HG03558 (cell line): Measurements from ENCODE around the gene HOXB4.

Experiments used
- ATAC-seq: cut with Tn5 transposase; IDR thresholded peaks from one replicate; pipeline ENCODE4 v1.9.1; 2021; ENCODE audit warnings: moderate number of reproducible peaks; ENCODE audit not compliant: unreplicated experiment; ENCODE audit errors: extremely low read depth

The HOXB4 gene

DNA sequence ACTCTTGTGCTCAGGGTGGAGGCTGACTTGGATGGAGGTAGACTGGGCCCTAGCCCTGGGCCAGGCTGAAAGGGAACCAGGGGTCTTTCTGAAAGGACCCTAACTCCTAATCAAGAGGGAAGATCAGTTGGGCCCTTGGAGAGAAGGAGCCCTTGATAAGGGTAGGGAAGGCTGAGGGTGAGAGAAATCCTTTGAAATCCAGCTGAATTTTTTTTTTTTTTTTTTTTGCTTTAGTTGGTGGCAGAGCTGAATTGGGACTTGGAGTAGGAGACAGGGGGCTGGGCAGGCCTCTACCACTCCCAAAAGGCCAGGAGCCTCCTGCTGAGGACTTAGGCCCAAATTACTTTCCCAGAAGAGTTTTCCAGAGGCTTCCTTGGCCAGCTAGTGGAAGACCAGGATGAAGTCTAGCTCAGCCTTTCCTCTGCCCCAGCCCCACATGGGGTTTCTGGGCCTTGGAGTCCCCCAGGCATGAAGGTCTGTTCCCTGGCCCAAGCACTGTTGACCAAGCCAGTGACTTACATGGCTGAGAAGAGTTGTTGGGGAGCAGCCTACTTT lies 12.5 kb upstream of the HOXB4 start:
- ATAC-seq, result no peak

DNA sequence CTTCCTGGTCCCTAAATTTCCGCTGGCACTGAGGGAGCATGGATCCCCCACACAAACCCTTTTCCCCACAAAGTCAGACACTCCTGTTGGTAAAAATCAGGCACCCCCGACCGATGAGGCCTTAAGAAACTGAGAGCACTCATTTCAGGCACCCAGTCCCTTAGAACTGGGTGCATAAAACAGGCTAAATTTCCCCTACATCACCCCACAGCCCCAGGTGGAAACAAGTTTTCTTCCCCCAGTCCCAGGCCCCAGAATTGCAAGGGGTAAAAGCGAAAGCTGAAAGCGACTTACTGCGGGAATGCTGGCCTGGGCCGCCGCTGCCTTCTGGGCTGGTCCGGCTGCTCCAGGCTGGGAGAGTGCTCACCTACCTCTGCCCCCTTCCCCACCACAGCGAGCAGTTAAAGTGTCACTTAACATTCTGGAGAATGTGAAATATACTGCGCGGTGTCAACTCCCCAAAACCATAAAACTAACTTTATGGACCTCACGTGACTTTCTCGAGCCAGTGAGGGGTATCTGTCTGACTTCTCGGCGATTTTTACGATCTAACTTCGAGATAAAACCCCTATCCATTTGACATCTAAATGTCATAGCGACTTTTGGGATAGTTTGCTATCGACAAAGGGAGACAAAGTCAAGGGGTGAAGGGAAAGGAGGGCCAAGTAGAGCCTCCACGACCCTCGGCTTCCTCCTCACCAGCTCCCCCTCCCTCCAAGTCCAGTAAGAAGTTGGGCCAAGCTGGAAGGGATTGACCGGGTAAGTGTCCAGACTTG lies 11.9 kb upstream of the HOXB4 start, which contains the start of gene HOXB3:
Gene HOXB3 (minus strand): TSS at position 411 of the 776 bp plus-strand sequence. CDS start 37,767 bp downstream, outside the sequence.
- no peak for ATAC-seq

DNA sequence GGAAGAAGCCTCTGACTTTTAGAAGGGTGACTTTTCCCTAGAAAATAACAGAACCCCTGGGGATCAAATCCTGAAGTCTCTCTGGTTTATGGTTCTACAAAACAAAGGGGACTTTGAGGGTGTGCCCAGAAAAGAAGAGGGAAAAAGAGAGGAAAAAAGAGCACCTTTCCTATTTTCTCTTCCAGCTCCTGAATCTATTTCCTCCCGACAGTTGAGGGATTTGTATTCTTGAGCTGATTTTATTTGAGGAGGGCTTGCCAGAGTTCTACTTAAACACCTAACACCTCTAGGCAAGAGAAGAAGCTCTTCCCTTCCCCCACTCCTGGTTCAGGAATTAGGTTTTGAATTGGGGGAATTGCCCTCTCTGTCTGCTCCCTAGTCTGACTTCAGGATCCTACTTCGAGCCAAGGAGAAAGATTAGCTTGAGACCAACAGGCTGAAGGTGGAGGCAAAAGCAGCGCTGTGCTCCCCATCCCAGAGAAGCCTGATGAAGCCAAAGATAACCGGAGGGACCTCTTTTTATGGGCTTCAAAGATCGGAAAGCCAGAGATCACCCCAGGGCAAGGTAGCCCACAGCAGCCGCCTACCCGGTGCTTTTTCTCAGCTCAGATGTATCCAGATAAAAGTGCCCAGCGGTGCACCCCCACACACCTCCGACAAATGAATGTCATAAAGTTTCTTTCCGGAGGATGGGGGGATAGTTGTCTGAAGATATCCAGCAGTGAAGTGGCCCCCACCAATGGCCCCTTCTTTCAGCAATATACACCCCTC lies 11.1 kb upstream of the HOXB4 start:
- no peak for ATAC-seq

DNA sequence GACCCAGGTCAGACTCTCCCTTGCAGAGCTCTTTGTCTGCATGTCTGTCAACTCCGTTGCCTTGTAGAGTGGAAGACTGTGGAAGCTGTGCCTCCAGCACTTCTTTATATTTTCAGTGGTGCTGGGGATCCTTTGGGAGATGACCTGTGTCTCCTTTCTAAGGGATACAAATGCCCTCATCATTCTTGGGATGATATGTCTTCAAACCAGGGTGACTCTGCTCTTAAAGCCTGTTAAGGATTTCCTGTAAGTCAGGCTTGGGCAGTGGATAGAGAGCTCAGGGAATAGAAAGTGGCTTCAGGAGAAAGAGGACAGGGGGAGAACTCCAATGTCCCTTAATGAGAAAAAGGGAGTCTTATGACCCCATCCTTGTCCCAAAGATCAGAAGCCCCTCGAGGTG lies 10.4 kb upstream of the HOXB4 start:
- ATAC-seq, result no peak

DNA sequence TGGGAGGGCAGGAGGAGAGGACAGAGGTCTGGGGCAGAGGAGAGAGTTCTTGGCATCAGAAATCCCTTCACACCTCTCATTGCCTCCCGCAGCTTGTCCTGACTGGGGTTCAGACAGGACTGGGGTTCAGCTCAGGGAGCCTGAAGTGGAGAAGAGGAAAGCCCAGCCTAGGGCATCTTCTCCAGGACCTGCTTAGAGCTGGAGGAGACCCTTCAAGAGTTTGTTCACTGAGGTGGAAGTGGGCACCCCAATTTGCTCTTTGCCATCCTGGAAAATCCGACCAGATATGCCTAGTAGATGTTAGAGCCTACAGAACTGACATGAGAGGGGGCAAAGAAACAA lies 9.9 kb upstream of the HOXB4 start:
- no peak for ATAC-seq

DNA sequence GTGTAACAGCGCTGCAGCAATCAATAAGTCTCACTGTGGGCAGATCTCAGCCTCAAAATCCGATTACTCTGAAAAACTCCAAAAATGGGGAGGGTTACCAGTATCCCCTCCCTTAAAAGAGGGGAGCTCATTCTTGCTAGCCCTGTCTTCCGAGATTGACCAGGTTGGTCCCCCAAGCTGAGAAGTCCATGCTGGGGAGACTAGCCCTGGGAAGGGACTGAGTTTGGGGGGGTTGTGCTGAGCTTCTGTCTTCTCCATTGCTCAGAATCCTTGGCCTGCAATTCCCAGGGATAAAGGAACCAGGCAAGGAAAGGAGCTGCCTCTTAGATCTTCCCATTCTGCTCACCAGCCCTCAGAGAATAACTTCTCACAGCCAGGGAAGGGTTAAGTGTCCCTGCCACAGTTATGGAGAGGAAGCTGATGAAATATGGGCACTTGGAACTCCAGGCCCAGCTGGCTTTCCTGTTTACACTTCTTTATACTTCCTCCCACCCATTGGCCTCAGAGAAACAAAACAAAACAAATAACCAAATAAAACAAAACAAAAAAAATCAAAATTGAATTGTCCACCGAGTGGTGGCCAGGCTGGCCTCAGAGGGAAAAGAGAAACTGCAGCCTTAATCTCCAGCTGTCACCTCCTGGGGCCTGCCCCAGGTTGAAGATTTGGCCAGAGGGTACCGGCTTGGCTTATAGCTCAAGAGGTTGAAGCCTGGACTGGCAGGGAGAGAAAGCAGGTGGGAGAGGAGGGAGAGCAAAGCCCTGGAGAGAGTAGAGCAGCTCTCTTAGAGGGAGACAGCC lies 9.3 kb upstream of the HOXB4 start:
- no peak for ATAC-seq

DNA sequence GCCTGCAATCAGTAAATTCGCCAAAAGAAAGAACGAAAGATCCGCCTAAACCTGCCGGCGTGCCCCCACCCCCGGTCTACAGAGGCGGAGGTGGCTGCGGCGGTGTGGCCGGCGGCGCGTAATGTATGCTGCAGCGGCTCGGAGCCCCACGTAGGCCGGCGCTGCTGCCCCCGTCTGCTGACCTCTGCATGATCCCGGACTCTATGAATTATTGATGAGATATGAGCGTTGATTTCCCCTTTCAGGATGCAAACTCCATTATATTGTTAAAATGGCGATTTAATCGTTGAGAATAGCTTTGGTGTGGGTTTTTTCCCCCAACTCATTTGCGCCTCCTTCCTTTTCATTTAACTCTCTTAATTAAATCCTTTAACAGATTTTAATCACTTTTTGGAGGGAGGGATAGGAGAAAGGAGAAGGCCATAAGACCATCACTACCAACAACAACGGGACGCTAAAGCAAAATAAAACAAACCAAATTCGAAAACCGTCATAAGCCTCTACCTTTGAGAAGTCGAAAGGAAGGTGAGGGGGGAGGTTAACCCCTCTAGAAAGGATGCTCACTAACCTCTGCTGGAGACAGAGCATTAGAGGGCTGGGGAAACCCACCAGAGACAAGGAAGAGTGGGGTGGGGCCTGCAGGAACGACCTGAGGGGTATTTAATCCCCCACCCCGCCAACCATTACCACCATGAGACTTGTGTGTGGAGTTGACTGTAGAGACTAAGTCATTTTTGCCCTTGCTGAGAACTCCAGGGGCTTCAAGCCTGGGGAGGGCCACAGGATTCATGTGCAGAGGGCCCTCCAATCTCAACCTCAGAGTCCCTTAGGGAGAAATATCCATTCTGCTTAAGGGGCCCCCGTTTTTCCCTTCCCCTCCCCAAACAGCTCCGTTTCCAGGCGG lies 8.5 kb upstream of the HOXB4 start:
- ATAC-seq, result no peak

DNA sequence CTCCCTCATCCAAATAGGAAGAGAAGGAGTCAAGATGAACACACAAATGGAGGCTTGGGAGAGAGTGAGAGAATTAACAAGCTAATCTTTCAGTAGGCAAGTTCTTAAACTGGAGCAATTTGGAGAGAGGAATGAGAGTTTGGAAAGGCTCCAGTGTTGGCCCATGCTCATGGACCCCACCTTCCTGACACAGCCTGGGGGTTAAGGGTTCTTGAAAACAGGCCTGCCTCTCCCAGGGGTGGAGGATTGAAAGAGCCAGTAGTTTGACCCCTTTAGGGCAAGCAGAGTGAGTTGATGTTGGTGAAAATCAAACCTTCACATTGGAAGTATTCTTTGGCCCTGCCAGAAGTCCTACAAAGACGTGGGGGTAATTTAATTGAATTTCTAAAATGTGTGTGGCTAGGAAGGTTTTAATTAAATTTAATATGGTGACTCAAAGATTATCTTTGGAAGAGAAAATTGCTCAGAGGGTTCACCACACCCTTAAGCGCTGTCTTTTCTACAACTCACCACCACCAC lies 6.1 kb upstream of the HOXB4 start:
- no peak for ATAC-seq

DNA sequence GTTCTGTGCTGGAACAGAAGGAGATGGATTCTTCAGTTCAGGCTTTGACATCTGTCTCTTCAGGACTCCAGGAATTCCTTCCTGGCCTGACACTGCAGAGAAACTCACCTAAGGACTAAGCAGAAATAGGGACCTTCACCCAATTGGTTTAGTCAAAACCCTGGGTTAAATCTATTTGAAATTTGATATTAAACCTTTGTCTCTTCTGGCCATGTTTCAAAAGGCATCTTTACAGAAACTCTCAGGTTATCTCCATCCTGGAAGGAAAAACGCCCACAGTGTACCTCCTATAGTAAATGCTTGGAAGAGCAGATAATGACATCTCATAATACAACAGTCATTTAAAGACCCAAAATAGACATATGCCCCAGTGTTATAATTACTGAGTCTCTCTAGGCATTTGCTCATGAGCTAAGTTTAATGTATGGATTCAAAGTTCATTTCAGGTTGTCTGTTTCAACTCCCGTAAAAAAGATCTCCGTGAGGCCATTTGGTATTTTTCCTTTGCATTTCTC lies 5.6 kb upstream of the HOXB4 start:
- no peak for ATAC-seq

DNA sequence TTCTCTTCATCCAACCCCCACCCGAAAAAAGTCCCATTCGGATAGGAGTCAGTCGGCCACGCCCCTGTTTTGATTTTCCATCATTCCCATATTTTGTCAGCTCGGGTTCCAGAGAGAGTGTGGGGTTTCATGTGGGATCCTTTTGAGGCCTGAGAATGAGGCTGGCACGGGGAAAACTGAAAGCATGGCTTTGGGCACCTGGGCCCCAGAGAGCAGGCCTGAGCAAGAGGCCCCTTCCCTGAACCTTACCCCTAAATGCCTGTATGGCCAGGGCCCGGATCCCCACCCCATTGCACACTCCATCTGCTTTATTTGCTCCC lies 4.6 kb upstream of the HOXB4 start:
- no peak for ATAC-seq

DNA sequence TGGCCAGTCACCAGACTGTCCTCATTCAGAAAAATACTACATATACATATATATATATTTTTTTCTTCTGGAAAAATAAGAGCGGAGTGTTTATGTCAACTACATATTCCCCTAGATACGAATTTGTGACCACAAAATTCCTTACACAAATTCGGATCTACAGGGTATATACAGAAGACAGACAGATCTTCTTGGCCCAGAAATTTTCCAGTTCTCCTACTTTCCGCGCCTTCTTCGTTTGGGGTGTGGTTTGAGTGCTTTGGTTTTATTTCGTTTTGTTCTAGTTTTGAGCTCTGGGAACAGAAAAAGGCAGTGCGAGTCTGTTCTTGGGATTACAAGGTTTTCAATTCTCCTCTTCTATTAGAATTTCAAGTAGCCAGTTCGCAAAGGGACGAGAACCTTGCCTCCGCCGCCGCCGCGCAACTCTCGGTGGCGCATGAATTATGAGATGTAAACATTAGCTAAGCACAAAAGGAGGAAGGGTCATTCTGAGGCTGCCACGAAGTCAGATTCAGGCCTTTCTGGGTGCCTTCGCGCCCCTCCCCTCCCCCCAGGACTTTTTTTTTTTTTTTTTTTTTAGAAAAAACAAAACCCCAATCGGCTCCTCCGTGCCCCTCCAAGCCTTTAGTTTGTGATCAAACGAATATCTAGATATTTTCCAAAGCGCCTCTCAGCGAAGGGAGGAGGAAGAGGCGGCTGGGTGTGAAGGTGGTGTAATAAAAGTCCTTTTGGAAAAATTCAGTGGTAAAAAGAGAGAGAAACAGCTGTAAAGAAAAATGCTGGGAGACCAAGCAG lies 1.8 kb upstream of the HOXB4 start:
- ATAC-seq, result no peak

DNA sequence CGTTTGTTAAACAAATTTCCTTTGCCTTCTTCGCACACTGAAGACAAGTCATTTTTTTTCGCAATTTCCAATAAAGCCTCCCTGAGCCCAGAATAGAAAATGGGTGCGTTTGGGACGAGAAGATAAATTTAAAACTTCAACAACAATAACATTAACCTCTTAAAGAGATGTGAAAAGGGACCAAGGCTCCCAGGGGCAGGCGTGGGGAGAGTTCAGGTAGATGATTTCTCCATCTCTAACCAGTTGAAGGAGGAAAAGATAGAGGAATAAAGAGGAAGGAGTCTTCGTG lies 1.3 kb upstream of the HOXB4 start:
- ATAC-seq, result no peak

DNA sequence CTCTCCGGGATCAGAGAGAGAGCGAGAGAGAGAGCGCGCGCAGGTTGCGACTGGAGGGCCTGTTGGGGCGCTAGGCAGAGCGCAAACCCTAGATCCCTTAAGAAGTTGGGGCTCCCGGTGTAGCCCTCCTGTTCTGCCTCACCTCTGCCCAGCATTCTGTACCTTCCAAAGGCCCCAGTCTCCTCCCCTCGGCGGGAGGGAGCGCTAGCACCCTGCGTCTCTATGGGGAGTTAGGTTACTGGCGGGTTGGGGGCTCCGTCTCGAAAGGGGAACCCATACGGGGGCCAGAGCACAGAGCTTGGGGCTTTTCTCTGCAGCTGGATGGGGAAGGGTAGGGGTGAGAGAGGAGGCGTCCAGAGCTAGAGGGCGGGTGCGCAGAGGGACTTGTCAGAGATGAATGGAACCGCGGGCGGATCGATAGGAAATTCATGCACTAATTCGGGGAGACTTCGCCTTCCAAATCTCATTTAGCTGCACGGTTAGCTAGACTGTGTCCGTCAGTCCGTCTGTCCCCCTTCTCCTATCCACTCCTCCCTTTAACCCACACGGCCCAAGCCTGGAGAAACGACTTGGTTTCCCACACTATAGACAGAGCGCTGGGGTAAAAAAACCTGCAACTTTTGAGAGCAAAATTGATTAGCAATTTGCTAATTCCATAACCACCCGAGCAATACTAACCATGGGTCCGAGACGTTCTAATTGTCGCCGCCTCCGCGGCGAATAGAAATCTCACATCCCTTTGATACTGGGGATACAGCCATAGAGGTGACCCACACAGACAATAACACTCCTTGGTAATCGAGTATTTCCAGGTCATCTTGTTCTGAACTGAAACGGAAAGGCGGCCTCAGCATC lies 693 bp upstream of the HOXB4 start:
- ATAC-seq, result no peak

DNA sequence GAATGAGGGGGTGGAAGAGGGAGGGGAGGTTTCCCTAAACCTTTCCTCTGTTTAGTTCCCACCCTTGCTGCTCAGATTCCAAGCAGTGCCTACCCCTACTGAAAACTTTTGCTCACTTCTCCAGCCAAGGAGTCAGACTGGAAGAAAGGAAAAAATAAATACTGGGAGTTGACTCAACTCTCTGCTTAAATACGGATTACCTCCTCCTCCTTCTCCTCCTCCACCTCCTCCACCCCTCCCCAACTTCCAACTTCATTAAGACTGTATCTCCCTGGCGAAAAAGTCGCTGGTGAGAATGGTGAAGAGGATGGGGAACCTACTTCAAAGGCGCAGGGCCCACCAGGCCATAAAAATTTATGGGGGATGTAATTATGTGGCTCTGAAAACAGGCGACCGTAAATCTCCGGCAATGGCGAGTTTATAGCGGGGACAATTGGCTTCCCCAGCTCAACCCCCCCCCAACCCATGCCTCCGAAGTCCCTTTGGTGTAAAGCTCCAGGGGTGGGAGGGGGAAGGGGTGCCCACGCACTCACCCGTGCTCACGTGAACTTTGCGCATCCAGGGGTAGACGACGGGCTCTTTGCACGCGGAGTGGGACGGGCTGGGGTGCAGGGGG lies 712 bp downstream of the HOXB4 start:
- ATAC-seq, result no peak

DNA sequence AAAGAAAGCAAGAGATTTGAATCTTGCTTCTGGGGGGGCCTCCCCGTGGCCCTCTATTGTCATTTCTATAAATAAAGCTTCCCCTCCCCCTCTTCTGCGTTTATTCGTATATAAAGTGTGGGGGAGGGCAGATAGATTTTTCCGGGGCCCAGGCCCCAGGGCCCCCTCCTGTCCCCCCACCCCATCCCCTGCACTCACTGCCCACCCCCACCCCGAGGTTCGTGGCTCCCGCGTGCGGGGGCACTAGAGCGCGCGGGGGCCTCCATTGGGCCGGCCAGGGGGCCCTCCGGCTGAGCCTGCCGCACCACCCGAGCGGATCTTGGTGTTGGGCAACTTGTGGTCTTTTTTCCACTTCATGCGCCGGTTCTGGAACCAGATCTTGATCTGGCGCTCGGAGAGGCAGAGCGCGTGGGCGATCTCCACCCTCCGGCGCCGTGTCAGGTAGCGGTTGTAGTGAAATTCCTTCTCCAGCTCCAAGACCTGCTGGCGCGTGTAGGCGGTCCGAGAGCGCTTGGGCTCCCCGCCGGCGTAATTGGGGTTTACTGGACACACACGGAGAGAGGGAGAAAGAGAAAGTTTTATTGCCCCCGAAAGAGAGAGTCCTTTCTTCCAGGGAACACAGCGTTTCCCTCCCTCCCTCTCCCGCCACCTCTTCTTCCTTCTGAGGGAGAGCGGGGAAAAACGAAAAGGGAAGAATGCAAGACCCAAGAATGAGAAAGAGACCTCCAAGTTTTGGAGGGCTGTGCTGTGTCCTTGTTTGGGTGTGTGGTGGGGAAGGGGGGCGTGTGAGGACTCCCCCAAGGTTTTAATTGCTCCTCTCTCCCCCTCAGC lies 1.5 kb downstream of the HOXB4 start:
- ATAC-seq, result no peak

DNA sequence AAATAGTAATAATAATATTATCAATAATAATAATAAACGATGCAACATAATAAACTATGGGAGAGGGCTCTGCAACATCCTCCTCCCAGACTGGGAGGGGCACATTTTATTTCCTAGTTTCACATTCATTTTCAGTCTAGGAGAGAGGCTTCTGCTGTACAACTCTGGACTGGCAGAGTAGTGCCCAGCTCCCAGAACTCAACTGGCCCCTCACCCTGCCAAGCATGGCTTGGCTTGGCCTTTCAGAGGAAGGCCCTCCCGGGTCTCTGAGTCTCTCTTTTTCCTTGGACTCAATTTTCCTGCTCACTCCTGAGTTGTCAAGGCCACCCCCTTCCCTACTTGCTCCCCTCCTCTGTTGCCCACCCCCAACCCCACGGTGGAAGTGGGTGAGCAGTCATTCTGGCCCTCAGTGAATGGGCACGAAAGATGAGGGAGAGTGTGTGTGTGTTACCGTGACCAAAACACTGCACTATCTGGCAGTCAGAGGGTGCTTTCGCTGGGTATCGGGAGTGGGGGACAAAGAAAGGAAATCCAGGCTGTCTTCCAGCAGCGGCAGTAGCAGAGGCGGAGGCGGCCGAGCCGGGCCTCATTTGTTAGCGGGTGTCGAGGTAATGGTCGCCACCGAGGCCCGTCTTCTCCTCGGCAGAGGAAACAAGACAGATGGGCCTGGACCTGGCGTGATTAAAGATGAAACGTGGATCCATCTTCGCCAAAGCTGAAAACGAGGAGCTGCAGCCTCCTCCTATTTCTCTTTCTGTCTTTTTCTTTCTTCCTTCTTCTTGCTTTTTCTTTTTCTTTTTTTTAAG lies 2.3 kb downstream of the HOXB4 start:
- no peak for ATAC-seq
